HG03280 (cell line): Measurements from ENCODE around the gene MT1B.

ENCODE experiments used
- ATAC-seq: cut with Tn5 transposase; IDR thresholded peaks from one replicate; pipeline ENCODE4 v1.9.1; 2021; ENCODE audit warnings: mild to moderate bottlenecking, moderate library complexity; ENCODE audit not compliant: unreplicated experiment

The MT1B gene

GRCh38 chr16:56651586-56651985 lies at the start of gene MT1B:
Gene MT1B (plus strand): TSS chr16:56651886. CDS start chr16:56651954, 68 bp downstream.
- no peak for ATAC-seq

DNA sequence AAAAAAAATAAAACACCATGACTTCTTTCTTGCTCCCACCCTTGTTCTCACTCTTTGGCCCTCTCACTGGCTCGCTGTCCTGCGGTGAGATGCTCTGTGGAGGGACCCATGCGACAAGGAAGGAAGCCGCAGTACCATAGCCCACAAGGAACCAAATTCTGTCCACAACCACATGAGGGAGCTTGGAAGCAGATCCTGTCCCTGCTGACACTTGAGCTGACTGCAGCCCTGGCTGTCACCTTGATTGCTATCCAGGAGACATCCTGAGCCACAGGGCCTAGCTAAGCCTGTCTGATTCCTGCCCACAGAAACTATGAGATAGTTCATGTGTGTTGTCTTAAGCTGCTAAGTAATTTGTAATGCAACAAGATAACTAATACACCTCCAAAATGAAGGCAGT lies 48.1 kb upstream of the MT1B start:
- ATAC-seq = no peak

DNA sequence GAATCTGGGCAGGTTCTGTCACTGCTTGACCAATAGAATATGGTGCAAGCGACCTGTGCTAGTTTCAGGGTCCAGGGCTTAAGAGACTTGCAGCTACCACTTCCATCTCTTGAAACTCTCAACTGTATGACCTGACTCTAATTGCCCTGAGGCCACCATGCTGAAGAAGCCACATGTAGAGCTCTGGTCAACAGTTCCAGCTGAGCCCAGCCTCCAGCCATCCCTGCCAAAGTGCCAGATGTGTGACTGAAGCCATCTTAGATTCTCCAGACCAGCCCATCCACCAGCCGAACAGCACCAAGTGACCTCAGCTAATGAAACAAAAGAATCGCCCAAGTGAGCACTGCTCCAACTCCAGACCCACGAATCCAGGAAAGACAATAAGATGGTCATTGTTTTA lies 46.7 kb upstream of the MT1B start:
- ATAC-seq = no peak

DNA sequence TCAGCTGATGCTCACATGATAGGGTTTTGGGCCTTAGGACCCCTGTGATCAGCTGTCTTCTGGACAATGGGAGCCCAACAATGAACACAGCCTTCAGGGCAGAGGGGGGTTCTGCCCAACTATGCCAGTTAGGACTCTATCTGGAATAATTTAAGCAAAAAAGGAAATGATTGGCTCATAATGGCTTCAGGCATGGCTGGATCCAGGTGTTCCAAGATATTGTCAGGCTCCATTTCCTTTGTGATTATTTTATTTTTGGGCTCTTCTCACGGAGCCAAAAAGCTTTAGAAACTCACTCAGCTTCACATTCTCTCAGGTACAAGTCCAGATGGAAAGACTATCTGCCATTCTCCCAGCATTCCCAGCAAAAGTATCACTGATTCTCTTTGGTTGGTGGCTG lies 46.2 kb upstream of the MT1B start:
- no peak for ATAC-seq

GRCh38 chr16:56606071-56606475 lies 45.6 kb upstream of the MT1B start:
- no peak for ATAC-seq

DNA sequence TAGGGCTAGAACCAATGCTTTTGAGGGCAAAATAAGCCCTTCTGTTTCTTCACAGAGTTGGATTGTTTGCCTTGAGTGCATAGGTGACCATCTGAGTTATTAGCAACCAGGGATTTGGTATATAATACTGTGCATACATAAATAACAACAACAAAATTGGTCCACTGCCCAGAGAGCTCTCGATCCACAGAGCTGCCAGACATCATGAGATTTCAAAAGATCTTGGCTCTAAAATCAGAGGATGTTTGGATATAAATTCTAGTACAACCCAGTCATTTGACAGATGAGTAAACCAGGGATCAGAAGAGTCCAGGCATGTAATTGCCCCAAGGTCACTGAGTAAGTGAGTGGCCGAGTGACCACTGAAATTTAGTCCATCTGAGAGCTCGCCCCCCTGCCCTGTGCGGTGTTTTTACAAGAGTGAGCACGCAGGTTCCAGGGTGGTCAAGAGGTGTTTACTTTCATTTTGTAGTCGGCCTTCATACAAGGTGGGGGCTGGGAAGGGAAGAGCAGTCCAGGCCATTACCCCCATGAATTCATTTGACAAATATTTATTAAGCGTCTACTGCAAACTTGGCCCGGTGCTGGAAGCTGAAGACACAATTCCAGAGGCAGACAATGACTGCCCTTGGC lies 45.1 kb upstream of the MT1B start:
- no peak for ATAC-seq

DNA sequence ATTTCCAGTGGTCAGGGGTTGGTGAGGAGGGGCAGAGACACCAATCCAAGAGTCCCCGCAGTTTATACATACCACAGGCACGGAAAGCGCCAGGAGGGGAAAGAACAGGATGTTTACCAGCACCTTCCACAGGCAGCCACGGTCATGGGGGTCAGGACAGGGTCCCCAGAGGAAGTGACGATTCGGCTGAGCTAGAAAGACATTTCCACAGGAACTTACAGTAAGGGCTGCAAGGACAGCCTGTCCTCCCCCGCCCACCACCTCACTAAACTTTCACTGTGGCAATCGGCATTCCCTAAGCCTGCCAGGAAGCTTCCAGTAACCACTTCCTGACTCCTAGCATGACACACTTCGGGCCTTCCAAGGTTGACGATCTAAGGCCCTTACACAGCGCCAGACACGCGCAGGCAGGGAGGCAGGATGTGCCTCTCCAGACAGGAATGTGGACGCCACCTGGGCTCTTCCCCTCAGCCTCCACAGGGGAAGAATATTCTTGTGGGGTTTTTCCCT lies 44.5 kb upstream of the MT1B start:
- no peak for ATAC-seq

DNA sequence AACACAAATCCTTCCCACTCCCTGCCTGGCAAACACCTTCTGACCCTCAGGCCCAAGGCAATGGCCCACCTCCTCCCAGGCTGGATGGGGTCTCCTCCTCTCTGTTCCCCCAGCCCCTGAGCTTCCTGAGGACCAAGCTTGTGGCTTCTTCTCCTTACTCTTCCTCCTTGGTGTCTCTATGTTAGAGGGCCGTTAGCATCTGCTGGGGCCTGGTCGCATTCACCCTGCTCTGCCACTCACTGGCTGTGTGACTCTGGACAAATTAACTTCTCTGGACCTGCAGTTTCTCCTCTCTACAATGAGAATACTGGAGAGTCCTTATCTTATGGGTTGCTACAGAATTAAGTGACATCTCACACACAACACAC lies 44.0 kb upstream of the MT1B start:
- no peak for ATAC-seq

DNA sequence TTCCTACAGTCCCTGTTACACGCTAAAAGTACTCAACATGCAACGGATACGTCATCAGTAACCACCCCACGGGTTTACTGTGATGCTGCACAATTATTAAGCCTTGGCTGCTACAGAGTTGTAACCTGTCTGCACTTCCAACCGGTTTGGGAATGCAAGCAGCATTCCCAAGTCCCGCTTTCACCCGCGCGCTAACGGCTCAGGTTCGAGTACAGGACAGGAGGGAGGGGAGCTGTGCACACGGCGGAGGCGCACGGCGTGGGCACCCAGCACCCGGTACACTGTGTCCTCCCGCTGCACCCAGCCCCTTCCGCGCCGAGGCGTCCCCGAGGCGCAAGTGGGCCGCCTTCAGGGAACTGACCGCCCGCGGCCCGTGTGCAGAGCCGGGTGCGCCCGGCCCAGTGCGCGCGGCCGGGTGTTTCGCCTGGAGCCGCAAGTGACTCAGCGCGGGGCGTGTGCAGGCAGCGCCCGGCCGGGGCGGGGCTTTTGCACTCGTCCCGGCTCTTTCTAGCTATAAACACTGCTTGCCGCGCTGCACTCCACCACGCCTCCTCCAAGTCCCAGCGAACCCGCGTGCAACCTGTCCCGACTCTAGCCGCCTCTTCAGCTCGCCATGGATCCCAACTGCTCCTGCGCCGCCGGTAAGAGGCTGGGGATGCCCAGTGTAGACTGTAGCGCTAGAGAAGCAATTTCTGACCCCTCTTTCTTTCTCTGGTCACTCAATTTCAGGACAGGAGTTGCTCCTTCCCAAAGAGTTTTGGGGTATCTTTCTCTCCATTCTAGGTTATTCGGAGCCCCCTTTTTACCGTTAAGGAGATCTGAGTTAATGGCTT lies 43.4 kb upstream of the MT1B start, which contains the start of gene MT2A:
MT2A (plus strand) TSS at position 542 of the 833 bp plus-strand sequence; CDS start at position 614, 72 bp downstream.
- peak; percentile 85 for ATAC-seq

DNA sequence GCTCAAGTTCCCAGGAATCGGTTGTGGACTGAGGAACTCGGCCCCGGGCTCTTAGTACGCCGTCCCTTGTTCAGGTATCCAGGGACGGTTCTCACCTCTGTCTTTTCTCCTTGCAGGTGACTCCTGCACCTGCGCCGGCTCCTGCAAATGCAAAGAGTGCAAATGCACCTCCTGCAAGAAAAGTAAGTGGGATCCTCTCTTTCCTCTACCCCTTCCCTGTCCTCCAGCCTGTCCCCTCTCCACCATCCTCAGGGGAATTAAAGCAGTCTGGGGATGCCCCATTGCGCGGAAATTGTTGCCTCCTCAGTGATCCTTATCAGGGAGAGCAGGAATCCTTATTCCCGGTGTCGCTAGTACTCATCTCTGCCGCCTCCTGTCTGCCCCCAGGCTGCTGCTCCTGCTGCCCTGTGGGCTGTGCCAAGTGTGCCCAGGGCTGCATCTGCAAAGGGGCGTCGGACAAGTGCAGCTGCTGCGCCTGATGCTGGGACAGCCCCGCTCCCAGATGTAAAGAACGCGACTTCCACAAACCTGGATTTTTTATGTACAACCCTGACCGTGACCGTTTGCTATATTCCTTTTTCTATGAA lies 42.7 kb upstream of the MT1B start:
- no peak for ATAC-seq

DNA sequence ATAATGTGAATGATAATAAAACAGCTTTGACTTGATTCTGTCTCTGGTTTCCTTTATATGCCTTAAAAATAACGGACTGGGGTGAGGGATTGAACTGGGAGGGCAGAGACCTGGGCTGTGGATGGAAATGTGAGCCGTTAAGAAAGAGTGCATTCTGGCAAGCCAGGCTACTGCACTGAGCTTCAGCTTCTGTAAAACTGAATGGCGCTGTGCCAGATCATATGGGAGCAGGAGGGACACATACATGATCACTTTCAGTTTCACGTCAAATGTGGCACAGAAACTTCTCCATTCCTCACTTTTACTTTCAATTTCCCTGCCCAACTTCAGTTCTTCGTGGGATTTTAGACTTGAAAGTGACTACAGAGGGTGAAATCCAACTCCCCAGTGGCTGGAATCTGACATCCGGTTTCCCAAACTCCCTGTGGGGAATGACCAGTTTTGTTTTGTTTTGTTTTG lies 42.2 kb upstream of the MT1B start:
- ATAC-seq = peak; percentile 35

GRCh38 chr16:56610017-56610608 lies 41.6 kb upstream of the MT1B start:
- no peak for ATAC-seq

DNA sequence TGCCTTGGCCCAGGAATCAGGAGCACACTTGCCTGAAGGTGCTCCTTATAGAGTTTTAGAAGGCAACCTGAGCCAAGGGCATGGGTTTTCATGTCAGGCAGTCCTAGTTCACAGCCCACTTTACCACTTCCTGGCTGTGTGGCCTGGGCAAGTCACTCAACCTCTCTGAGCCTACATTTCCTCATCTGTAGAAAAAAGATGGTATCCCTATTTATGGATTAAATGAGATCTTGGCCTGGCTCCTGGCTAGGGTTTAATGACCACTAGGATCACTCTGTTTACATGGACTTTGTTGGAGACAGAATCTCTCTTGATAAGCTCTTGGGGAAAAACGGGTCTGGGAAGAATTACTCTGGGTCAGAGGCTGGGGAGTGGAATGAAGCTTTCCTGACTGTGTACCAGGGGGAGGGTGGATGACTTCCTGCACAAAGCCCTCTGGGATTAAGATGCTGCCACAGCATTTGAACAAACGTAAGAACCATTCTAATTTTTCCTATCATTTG lies 41.0 kb upstream of the MT1B start:
- no peak for ATAC-seq

- ATAC-seq = no peak
Measured at GRCh38 chr16:56611281-56611833, 40.3 kb upstream of the MT1B start.

DNA sequence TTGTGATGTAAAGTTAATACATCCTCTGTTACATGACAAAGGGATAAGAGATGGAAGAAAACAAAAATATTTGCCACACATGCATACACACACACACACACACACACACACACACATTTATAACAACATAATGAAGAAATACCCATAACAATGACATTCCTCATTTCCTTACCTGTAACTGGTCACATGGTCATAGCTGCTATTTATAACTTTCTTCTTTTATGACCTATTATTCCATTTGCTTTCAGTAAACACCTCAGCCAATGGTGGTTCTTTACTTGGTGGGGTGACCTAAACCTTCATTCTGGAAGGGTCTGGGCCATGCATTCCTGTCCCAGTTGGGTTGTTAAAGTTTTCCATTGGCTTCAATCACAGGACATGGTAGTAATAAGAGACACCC lies 38.0 kb upstream of the MT1B start:
- no peak for ATAC-seq

- no peak for ATAC-seq
Measured at GRCh38 chr16:56614549-56614991, 37.1 kb upstream of the MT1B start.

GRCh38 chr16:56615353-56615752 lies 36.3 kb upstream of the MT1B start:
- no peak for ATAC-seq

DNA sequence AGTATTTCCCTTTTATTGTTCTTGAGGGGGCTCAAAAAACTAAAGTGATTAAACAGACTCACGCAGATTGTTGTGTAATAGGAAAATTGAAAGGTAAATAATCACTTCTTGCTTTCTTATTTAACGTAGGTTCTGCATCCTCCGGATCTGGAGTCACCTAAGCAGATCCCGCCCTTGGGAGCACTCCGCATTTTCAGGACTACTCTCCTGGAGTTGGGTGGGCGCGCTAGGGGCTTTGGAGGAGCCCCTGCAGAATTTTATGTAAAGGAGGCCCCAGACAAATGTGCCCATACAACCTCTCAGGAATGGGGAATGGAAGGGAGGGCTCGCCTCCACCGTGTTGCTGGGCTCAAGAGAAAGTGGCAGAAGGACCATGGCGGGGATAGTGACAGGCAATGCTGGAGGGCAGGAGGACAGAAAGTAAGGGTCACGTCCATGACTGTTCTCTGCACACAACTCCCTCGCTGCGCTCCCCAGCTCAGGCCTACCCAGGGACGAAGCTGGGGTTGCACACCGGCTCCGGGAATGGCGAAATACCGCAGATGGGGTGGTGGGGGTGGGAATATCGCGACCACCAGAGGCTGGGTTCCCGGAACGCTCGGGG lies 35.0 kb upstream of the MT1B start:
- no peak for ATAC-seq

DNA sequence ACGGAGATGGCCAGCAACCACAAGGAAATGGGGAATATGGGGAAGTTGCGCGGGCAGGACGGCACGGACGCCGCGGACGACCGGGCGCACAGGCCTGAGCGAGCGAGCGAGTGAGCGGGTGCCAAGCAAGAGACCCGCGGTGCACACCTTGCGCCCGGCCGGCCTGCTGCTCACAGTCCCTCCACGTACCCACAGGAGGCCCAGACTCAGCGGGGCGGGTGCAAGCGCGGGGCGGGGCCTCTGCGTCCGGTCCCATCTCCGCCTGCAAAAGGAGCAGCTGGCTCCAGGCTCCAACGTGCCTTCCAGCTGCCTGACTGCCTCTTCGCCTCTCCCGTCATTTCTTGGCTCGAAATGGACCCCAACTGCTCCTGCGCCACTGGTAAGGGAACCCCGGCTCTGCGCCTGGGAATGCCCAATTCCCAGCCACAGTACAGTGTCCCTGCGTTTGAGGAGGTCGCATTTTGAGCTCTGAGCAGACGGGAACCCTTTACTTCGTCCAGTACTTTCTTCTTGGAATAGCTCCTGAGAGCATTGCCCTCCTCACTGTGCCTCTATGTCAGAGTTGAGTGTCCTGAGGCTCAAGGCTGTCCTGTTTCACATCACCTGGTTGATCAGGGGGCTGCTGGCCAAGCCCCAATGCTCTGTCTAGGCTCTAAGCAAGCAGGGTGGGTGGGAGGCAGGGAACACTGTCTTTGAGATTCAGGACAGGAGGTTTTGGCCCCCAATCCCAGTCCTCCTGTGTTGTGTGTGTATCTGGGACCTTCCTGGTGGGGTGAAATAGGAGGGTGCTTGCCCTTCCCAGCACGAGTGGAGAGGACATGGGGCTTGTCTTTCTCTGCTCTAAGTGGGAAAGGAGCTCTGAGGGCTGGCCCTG lies 34.2 kb upstream of the MT1B start:
- ATAC-seq = no peak
